Putamen (tissue), 1 donor: ENCODE measurements around the gene CFAP74.
"Not testable (repeated sequence)": the region's sequence is repeated elsewhere in the genome, so short reads cannot be mapped to it uniquely, and the experiment has no call there.

Source experiments
- DNase-seq: peaks from one replicate; pipeline ENCODE4 v3.0.0-alpha.2; 2016; ENCODE audit warnings: low spot score

Gene CFAP74

DNA sequence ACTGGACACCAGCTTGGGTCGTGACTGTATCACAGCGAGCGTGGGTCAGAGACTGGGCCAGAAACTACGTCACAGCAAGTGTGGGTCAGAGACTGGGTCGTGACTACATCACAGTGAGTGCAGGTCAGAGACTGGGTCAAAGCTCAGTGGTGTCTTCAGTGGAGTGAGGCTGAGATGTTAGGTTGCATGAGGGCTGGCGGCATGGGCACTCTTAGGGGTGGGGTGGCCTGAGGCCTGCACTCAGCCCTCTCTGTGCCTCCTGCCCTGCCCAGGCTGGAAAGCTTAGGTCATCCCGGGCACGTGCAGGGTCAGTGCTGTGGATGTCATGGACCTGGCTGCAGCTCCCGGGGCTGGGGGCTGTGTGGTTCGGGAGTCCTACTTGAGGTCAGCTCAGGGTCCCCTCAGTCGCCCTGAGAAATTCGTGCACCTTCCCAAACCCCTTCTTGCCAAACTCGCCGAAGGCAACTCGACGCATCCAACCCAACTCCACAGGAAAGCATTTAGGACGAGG is 19.0 kb downstream of the CFAP74 start:
- no peak for DNase-seq

GRCh38 chr1:1982379-1983232 is 21.0 kb downstream of the CFAP74 start:
- DNase-seq: no peak

DNA sequence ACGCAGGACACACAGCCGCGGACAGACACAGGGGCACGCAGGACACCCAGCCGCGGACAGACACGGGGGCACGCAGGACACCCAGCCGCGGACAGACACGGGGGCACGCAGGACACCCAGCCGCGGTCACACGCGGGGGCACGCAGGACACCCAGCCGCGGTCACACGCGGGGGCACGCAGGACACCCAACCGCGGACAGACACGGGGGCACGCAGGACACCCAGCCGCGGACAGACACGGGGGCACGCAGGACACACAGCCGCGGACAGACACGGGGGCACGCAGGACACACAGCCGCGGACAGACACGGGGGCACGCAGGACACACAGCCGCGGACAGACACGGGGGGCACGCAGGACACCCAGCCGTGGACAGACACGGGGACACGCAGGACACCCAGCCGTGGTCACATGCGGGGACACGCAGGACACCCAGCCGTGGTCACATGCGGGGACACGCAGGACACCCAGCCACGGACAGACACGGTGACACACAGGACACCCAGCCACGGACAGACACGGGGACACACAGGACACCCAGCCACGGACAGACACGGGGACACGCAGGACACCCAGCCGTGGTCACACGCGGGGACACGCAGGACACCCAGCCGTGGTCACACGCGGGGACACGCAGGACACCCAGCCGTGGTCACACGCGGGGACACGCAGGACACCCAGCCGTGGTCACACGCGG is 21.8 kb downstream of the CFAP74 start:
- DNase-seq: not testable (repeated sequence)

GRCh38 chr1:1981142-1981500 is 22.5 kb downstream of the CFAP74 start:
- DNase-seq: no peak

GRCh38 chr1:1980467-1981141 is 23.0 kb downstream of the CFAP74 start:
- DNase-seq: no peak

DNA sequence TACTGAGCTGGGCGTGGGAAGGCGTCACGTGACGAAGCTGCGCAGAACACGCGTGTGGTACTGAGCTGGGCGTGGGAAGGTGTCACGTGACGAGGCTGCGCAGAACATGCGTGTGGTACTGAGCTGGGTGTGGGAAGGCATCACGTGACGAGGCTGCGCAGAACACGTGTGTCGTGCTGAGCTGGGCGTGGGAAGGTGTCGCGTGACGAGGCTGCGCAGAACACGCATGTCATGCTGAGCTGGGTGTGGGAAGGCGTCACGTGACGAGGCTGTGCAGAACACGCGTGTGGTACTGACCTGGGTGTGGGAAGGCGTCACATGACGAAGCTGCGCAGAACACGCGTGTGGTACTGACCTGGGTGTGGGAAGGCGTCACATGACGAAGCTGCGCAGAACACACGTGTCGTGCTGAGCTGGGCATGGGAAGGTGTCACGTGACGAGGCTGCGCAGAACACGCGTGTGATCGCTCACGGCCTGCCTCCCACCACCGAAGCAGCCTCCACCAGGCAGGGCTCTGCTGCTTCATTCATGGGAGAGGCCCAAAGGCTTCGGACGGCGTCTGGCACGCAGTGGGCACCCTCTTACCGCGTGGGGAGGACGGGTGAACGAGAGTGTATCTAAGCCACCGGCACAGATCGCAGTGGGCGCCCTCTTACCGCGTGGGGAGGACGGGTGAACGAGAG is 24.0 kb downstream of the CFAP74 start:
- no peak for DNase-seq

GRCh38 chr1:1978690-1979481 is 24.7 kb downstream of the CFAP74 start:
- DNase-seq: not testable (repeated sequence)

GRCh38 chr1:1978108-1978507 is 25.5 kb downstream of the CFAP74 start:
- no peak for DNase-seq

- DNase-seq: no peak
Observed at GRCh38 chr1:1976031-1976430, 27.6 kb downstream of the CFAP74 start.

DNA sequence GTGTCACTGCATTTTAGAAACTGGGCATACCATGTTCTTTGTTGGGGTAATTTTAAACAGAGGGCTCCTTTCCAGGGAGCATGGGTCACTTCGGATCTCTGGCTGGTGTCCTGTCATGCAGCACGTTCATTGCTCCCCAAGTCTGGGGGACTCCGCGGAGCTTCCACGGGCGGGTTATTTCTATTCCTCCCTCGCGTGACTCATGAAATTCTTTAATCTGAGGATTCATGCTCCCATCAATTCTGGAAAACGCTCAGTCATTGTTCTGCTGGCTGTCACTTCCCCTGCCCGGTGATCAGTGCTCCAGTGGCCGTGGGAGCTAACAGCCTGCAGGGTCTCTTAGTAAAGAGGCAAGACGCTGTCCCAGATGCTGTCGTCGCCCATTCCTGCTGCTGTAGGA is 28.1 kb downstream of the CFAP74 start:
- no peak for DNase-seq

DNA sequence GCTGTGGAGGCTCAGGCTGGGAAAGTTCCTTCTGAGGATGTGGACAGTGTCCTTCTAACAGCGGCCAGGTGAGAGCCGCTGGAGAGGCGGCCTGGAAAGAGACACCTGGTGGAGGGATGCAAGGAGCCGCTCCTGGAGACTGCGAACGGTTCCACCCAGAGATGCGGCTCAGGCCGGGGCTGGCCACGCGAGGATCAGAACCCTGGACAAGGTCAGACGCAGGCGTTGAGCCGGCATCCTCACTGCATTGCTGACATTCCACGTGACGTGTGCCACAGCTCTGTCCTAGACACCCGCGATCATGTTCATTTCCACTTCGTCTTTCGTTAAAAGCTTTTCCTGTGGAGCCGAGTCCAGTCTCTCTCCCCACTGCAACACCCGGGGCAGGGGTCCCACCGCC is 28.8 kb downstream of the CFAP74 start:
- no peak for DNase-seq

DNA sequence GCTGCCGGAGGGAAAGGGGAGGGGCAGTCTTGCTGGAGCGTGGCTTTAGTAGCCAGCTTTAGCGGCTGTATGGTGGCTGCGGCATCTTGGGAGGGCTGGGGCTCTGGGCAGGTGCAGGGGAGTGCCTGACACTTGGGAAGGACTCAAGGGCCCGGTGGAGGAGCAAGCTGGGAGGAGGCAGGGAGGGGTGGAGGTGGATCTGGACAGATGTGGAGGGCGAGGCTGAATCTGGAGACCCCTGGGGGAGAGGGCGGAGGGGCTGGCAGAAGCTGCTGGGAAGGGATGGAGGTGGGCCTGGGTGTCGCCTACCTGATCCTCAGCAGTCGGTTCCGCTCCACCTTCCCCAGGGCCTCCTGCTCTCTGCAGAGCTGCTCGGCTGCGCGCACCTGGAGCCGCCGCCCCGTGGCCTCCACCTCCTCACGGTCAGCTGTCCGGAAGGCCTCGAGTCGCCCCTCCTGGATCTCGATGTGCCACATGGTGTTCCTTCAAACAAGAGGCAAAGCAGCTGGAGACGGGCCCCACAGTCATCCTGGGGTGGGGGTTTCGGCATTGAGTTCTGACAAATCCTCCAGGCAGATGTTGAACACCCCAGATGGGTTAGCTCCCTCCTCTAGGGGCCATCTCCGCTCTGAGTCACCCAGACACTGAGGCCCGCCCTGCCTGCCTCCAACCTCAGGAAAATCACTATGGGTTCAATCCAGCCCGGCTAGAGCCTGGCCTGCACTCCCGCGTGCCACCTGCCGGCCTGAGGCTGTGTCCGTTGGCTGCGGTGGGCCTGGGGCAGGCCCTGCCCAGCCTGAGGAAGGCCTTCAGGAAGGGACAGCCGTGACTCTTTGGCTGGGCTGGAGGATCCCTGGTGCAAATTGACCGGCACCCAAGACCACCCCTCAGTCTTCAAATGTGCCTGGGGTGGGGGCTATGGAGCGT is 29.6 kb downstream of the CFAP74 start:
- DNase-seq: no peak

- no peak for DNase-seq
Observed at GRCh38 chr1:1972976-1973715, 30.4 kb downstream of the CFAP74 start.

DNA sequence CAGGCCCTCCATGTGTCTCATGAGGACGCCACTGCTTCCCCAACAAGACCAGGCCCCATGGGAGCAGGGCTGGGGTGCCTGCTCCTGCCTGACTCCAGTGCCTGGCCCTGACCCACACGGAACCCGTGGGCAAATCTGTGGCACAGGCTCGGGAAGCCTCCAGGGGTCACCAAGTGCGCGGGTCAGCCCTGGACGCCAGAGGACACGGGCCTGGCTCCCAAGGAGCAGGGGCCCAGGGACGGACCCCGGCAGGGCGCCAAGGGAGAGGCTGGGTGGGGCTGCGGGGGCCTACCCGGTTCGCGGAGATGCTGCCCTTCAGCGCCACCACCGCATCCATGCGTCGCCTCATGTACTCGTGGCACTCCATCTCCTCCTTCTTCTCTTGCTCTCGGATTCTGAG is 31.9 kb downstream of the CFAP74 start:
- DNase-seq: no peak

GRCh38 chr1:1971017-1971416 is 32.6 kb downstream of the CFAP74 start:
- no peak for DNase-seq

DNA sequence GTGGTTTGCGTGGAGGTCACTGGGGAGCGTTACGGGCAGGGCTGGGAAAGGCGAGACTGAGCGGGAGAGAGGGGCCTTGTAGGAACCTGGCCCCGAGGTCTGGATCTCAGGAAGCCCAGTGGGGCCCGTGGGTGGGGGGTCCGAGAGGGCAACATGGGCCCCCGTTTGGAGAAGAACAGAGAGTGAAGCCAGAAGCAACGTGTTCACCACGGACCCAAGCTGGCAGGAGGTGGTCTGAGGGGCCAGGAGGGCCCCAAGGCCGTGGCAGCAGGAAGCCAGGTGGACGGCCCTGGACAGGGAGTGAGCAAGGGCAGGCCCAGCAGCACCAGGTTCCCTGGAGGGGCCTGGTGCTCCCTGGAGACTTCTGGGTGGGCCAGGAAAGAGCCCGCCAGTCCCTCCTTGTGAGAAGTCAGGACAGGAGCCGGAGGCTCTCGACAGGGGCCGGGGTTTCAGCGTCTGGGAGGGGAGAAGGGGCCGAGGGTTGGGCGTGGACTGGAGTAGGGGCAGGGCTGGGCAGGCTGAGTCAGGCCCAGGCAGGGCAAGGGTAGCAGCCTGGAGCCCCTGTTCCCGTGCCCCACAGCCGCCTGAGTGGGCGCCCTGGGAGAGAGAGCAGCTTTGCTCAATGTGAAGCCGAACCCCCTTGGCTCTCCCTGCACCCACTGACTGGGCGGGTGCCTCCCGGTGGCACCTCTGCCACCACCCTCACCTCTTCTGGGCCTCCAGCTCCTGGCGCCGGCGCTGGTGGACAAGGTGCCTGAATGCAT is 33.5 kb downstream of the CFAP74 start:
- no peak for DNase-seq

DNA sequence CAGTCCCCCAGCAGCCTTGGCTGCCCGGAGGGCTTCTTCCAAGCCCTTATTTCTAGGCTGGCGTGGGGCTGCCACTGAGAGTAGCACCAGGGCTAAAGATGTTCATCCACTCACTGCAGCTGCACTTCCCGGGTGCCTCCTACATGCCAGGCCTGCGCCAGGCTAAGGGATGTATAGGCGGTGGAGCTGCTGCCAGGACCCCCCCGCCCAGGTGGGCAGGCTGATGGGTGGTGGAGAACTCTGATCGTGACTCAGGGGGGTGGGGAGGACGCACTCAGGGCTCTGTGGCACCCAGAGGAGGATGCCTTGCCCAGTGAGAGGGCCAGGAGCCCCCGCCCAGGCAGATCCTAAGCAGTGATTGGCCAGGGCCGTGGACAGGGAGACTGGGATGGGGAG is 34.1 kb downstream of the CFAP74 start:
- DNase-seq: no peak

GRCh38 chr1:1968767-1969504 is 34.6 kb downstream of the CFAP74 start:
- DNase-seq: no peak
